HepG2 (cell line): ENCODE data around the gene POLH. TPM values are rescaled to one million over a fixed set of nuclear protein-coding genes. Genes with fewer than 3 reads are reported as not detected.

Source experiments
- CBX2 ChIP-seq, 2 experiments: fragments of 200-600 bp in 1 of 2; sonication (generic); formaldehyde crosslinking in 1 of 2; IDR thresholded peaks; 2 replicates each; pipeline versions ENCODE4 v1.7.0 to v1.8.1; 2018 to 2022; ENCODE audit warnings: low read depth in 2 of 2, low read length in 1 of 2, mild to moderate bottlenecking in 1 of 2, missing genetic modification reagents in 1 of 2
- ELF3 ChIP-seq: IDR thresholded peaks from 2 replicates; pipeline ENCODE4 v1.6.1; 2016; ENCODE audit warnings: missing genetic modification reagents, missing compliant biosample characterization
- ELF4 ChIP-seq: sonication (generic); formaldehyde crosslinking; IDR thresholded peaks from 2 replicates; pipeline ENCODE4 v1.5.0; 2020; ENCODE audit warnings: missing genetic modification reagents, mild to moderate bottlenecking, moderate library complexity, borderline replicate concordance
- FOXM1 ChIP-seq: sonication (generic); formaldehyde crosslinking; IDR thresholded peaks from 2 replicates; pipeline ENCODE4 v1.5.0; 2020; ENCODE audit warnings: missing genetic modification reagents
- GABPA ChIP-seq, 2 experiments: IDR thresholded peaks; 2 replicates each; pipeline ENCODE4 v1.6.1; 2011 to 2016; ENCODE audit warnings: low read depth in 2 of 2, low read length in 1 of 2, missing biosample characterization in 1 of 2, missing genetic modification characterization in 1 of 2
- KAT7 ChIP-seq: IDR thresholded peaks from 2 replicates; pipeline ENCODE4 v1.6.1; 2018; ENCODE audit warnings: borderline replicate concordance, missing compliant biosample characterization
- NFE2L1 ChIP-seq: sonication (generic); formaldehyde crosslinking; IDR thresholded peaks from 2 replicates; pipeline ENCODE4 v1.4.0; 2020; ENCODE audit warnings: missing genetic modification reagents, mild to moderate bottlenecking, borderline replicate concordance
- NRL ChIP-seq: sonication (generic); formaldehyde crosslinking; IDR thresholded peaks from 2 replicates; pipeline ENCODE4 v1.5.0; 2020; ENCODE audit warnings: missing genetic modification reagents, mild to moderate bottlenecking, moderate library complexity, borderline replicate concordance
- ONECUT2 ChIP-seq: sonication (generic); formaldehyde crosslinking; IDR thresholded peaks from 2 replicates; pipeline ENCODE4 v1.4.0; 2020; ENCODE audit warnings: missing genetic modification reagents
- WIZ ChIP-seq: sonication (generic); formaldehyde crosslinking; IDR thresholded peaks from 2 replicates; pipeline ENCODE4 v1.5.1; 2020; ENCODE audit warnings: mild to moderate bottlenecking, missing genetic modification reagents
- ZBTB42 ChIP-seq: sonication (generic); formaldehyde crosslinking; IDR thresholded peaks from 2 replicates; pipeline ENCODE4 v1.5.0; 2020; ENCODE audit warnings: mild to moderate bottlenecking, missing genetic modification reagents
- ZNF101 ChIP-seq: sonication (generic); formaldehyde crosslinking; IDR thresholded peaks from 2 replicates; pipeline ENCODE4 v1.4.0; 2020; ENCODE audit warnings: mild to moderate bottlenecking, low read depth, missing genetic modification reagents, borderline replicate concordance
- ZNF589 ChIP-seq: sonication (generic); formaldehyde crosslinking; conservative IDR thresholded peaks from 2 replicates; pipeline ENCODE4 v1.8.0; 2022; ENCODE audit warnings: mild to moderate bottlenecking, moderate library complexity, missing genetic modification reagents
- ZNF776 ChIP-seq: sonication (generic); formaldehyde crosslinking; IDR thresholded peaks from 2 replicates; pipeline ENCODE4 v1.4.0; 2020; ENCODE audit warnings: mild to moderate bottlenecking, missing genetic modification reagents
- ZSCAN22 ChIP-seq: sonication (generic); formaldehyde crosslinking; IDR thresholded peaks from 2 replicates; pipeline ENCODE4 v1.4.0; 2020; ENCODE audit warnings: mild to moderate bottlenecking, missing genetic modification reagents
- polyA plus RNA-seq, 8 experiments: library from polyadenylated mRNA; depleted of rRNA in 3 of 8; stranded (reverse) in 7 of 8; unstranded in 1 of 8; fragments of >200 nt; fragmentation: Illumina TruSeq in 4 of 8; extraction: Trizol in 4 of 8; gene quantifications; 2 replicates each; pipeline versions ENCODE4 v1.2.1 to v1.2.3, GENCODE V29; 2011 to 2016; ENCODE audit warnings: low read depth in 4 of 8, missing spikeins in 1 of 8, mixed read lengths in 1 of 8; ENCODE audit not compliant: insufficient read depth in 1 of 8
- total RNA-seq, 5 experiments: library from RNA; depleted of rRNA; stranded (reverse); fragments of >200 nt; fragmentation: Illumina TruSeq; extraction: Trizol; gene quantifications; 2 replicates each; pipeline ENCODE4 v1.2.3, GENCODE V29; 2016; ENCODE audit warnings: low read depth in 1 of 5
- TF ChIP-seq, protein P1 (sequence below), 2 experiments: fragments of 450-650 bp in 1 of 2; sonication (generic) in 1 of 2; formaldehyde crosslinking in 1 of 2; IDR thresholded peaks; 2 replicates each; pipeline versions ENCODE4 v1.6.1 to v1.8.0; 2016 to 2022; ENCODE audit warnings: antibody characterized with exemption in 1 of 2, mild to moderate bottlenecking in 1 of 2, missing genetic modification reagents in 1 of 2
- TF ChIP-seq, protein P2 (sequence below), 2 experiments: fragments of 450-650 bp in 1 of 2; sonication (generic) in 1 of 2; formaldehyde crosslinking; IDR thresholded peaks; 2 replicates each; pipeline versions ENCODE4 v1.5.0 to v1.8.0; 2020 to 2022; ENCODE audit warnings: mild to moderate bottlenecking in 1 of 2, missing genetic modification reagents in 1 of 2
- TF ChIP-seq, protein P3 (sequence below): sonication (generic); formaldehyde crosslinking; IDR thresholded peaks from 2 replicates; pipeline ENCODE4 v1.5.0; 2020; ENCODE audit warnings: missing genetic modification reagents, mild to moderate bottlenecking, borderline replicate concordance

The POLH gene
- total and polyA plus RNA-seq, 2 of the 13 experiments (the other 11 are each of a cell fraction or from before 2014, with no cell fraction given) = 11.6 to 25.0 TPM

DNA sequence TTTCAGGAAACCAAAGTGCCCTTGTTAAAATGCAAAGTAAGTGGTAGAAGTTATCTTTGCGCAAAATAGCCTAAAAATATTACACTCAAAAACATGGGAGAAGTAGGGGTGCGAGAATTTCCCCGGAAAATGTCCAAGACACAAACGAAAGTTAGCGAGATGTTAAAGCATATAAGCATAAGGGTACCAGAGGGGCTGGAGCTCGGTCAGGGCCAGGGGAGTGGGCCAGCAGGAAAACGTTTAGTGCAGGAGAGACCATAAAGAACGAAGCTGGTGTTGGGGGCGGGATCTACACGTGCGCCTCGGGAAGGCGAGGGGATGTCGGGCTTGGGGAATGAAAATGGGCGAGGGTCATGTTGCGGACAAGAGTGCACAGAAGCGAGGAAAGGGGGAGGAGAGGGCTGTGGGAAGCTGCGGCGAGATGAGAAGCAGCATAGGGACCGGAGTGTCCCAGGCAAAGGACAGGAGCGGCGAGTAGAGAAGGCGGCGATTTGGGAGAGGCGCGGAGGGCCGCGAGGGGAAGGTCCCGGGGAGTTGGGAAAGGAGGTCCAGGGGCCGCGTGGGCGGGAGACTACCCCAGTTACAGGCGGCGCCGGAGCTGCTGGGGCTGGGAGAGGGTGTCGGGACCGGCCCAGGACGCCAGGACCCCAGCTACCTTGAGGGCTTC lies 747 bp upstream of the POLH start (continued):
- TF ChIP-seq, protein P1, sequence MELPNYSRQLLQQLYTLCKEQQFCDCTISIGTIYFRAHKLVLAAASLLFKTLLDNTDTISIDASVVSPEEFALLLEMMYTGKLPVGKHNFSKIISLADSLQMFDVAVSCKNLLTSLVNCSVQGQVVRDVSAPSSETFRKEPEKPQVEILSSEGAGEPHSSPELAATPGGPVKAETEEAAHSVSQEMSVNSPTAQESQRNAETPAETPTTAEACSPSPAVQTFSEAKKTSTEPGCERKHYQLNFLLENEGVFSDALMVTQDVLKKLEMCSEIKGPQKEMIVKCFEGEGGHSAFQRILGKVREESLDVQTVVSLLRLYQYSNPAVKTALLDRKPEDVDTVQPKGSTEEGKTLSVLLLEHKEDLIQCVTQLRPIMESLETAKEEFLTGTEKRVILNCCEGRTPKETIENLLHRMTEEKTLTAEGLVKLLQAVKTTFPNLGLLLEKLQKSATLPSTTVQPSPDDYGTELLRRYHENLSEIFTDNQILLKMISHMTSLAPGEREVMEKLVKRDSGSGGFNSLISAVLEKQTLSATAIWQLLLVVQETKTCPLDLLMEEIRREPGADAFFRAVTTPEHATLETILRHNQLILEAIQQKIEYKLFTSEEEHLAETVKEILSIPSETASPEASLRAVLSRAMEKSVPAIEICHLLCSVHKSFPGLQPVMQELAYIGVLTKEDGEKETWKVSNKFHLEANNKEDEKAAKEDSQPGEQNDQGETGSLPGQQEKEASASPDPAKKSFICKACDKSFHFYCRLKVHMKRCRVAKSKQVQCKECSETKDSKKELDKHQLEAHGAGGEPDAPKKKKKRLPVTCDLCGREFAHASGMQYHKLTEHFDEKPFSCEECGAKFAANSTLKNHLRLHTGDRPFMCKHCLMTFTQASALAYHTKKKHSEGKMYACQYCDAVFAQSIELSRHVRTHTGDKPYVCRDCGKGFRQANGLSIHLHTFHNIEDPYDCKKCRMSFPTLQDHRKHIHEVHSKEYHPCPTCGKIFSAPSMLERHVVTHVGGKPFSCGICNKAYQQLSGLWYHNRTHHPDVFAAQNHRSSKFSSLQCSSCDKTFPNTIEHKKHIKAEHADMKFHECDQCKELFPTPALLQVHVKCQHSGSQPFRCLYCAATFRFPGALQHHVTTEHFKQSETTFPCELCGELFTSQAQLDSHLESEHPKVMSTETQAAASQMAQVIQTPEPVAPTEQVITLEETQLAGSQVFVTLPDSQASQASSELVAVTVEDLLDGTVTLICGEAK (IDR thresholded peaks at IDR 0.05) = no peak
- TF ChIP-seq, protein P1 (CRISPR knock-in tag; IDR thresholded peaks at IDR 0.05) = peak; percentile 24; the same call in 1 of the 2 replicates
- TF ChIP-seq FOXM1 (CRISPR knock-in tag) (peak; percentile 49; the same call in 1 of the 2 replicates), WIZ (CRISPR knock-in tag) (no peak), ZBTB42 (CRISPR knock-in tag) (0 out of 2 replicates have a peak, but pooled peaks have one; percentile 67), ELF3 (CRISPR knock-in tag) (peak; percentile 32; the same call in 1 of the 2 replicates), ZNF101 (CRISPR knock-in tag) (peak; percentile 73; the same call in 1 of the 2 replicates), ELF4 (no peak), CBX2 (IDR thresholded peaks at IDR 0.05; ENCODE audit: low read depth, low read length) (no peak), CBX2 (CRISPR knock-in tag; IDR thresholded peaks at IDR 0.05; ENCODE audit: low read depth) (no peak), KAT7 (CRISPR knock-in tag) (peak; percentile 63; the same call in 1 of the 2 replicates), ONECUT2 (CRISPR knock-in tag) (no peak), ZNF589 (CRISPR knock-in tag) (no peak), GABPA (IDR thresholded peaks at IDR 0.05; ENCODE audit: low read depth, low read length) (no peak), GABPA (CRISPR knock-in tag; IDR thresholded peaks at IDR 0.05; ENCODE audit: low read depth) (peak; percentile 41; the same call in 1 of the 2 replicates), ZSCAN22 (CRISPR knock-in tag) (no peak), NRL (CRISPR knock-in tag) (peak; percentile 96; the same call in 1 of the 2 replicates), NFE2L1 (no peak), ZNF776 (CRISPR knock-in tag) (no peak)
- TF ChIP-seq, protein P2, sequence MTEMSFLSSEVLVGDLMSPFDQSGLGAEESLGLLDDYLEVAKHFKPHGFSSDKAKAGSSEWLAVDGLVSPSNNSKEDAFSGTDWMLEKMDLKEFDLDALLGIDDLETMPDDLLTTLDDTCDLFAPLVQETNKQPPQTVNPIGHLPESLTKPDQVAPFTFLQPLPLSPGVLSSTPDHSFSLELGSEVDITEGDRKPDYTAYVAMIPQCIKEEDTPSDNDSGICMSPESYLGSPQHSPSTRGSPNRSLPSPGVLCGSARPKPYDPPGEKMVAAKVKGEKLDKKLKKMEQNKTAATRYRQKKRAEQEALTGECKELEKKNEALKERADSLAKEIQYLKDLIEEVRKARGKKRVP (CRISPR knock-in tag; IDR thresholded peaks at IDR 0.05) = no peak
- TF ChIP-seq, protein P3, sequence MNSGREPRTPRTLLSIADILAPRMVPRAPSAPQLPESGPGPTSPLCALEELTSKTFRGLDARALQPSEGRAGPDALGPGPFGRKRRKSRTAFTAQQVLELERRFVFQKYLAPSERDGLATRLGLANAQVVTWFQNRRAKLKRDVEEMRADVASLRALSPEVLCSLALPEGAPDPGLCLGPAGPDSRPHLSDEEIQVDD (CRISPR knock-in tag) = no peak
